Measurements from ENCODE around the gene OR6C65. TPM values are rescaled to one million over a fixed set of nuclear protein-coding genes. Genes with fewer than 3 reads are reported as not detected.

The OR6C65 gene
- not detected in 5 replicates for total RNA-seq (2022; extraction: Qiagen RNA extraction; ENCODE audit: low read depth)

DNA sequence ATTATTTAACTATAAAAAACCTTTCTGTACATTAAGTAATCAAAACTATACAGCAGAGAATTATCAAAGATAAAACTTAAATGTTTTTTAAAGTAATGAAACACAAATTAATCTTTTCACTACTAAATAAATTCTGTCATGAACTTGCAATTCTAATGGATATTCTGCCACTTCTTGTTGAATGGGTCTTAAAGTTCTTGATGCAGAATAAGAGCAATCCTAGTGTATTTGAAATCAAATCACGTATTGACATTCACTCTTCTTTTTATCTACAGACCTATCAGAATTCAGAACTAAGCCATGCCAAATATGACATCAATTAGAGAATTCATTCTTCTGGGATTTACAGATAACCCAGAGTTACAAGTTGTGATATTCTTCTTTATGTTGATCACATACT lies at the start of gene OR6C65:
OR6C65 (plus strand) TSS at position 301 of the 400 bp plus-strand sequence; CDS start at position 301, 0 bp downstream.

DNA sequence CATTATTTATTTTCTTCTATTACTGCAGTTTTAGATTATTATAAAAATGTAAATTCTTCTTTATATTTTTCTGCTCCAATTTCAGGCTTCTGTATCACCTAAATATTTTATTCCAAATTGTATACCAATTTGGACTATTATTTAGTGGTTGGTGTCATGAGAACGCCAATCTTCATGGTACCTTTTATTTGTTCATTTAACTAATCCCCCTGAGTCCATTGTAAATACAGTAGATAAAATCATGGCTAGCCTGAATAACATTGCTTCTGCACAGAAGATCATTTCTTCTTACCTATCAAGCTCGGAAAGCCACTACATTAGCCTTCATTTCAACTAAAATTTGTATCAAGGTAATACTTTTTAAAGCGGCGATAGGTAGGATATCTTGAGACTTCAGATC lies 37.7 kb upstream of the OR6C65 start, which contains the start of gene OR6C75:
OR6C75 (plus strand) TSS at position 301 of the 400 bp plus-strand sequence. CDS start 2,136 bp downstream, outside the sequence.

DNA sequence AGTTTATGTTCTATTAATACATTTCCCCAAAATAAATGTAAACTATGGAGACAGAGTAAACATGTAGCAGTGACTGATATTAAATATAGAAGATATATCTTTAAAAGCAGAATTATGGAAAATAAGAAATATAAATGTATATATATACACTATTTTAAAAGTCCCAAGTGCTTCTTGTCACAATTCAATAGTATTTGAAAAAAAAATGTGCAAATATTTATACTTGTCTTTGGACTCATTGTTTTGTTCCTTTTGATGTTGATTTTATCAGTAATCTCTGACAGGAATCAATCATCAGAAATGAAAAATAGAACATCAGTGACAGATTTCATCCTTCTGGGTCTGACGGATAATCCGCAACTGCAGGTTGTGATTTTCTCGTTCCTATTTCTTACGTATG lies 25.6 kb downstream of the OR6C65 start, which contains the start of gene OR6C76:
OR6C76 (plus strand) TSS at position 301 of the 400 bp plus-strand sequence; CDS start at position 301, 0 bp downstream.

DNA sequence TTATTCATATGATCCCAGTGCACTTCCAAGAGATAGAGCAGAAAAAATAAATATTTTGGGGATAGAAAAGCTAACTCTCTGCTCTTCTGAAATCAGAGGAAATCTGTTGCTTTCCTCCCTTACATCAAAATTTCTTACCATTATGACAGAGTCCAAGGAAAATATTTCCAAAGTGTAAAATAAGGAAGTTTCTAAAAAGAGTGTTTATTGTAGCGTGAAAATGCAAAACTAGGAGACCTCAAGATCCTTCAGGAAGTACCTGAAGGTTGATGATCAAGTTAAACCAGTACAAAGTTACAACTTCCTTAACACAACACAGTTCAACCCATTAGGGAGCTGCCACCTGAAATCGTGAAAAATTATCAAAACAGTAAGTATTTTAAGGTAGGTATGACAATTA lies 43.4 kb downstream of the OR6C65 start, which contains the start of gene OR6C2:
OR6C2 (plus strand) TSS at position 301 of the 400 bp plus-strand sequence. CDS start 8,138 bp downstream, outside the sequence.

Other genes starting within 250 kb of the OR6C65 start
- not detected in 5 replicates for gene OR10A7, start 179.5 kb upstream of the OR6C65 start, total RNA-seq (2022; extraction: Qiagen RNA extraction; ENCODE audit: low read depth)
- not detected in 5 replicates for gene OR6C74, start 155.9 kb upstream of the OR6C65 start, total RNA-seq (2022; extraction: Qiagen RNA extraction; ENCODE audit: low read depth)
- not detected in 5 replicates for gene OR6C6, start 104.0 kb upstream of the OR6C65 start, total RNA-seq (2022; extraction: Qiagen RNA extraction; ENCODE audit: low read depth)
- not detected in 5 replicates for gene OR6C1, start 86.2 kb upstream of the OR6C65 start, total RNA-seq (2022; extraction: Qiagen RNA extraction; ENCODE audit: low read depth)
- gene OR6C3, start 69.8 kb upstream of the OR6C65 start, total RNA-seq (2022; extraction: Qiagen RNA extraction; ENCODE audit: low read depth), result not detected in 5 replicates
- not detected in 5 replicates for gene OR6C75, start 37.6 kb upstream of the OR6C65 start, total RNA-seq (2022; extraction: Qiagen RNA extraction; ENCODE audit: low read depth)
- not detected in 5 replicates for gene OR6C76, start 25.7 kb downstream of the OR6C65 start, total RNA-seq (2022; extraction: Qiagen RNA extraction; ENCODE audit: low read depth)
- gene OR6C2, start 43.5 kb downstream of the OR6C65 start, total RNA-seq (2022; extraction: Qiagen RNA extraction; ENCODE audit: low read depth), result not detected in 5 replicates
- gene OR6C70, start 69.6 kb downstream of the OR6C65 start, total RNA-seq (2022; extraction: Qiagen RNA extraction; ENCODE audit: low read depth), result not detected in 5 replicates
- gene OR6C68, start 91.8 kb downstream of the OR6C65 start, total RNA-seq (2022; extraction: Qiagen RNA extraction; ENCODE audit: low read depth), result not detected in 5 replicates
- not detected in 5 replicates for gene OR6C4, start 149.1 kb downstream of the OR6C65 start, total RNA-seq (2022; extraction: Qiagen RNA extraction; ENCODE audit: low read depth)
- not detected in 5 replicates for gene OR2AP1, start 171.9 kb downstream of the OR6C65 start, total RNA-seq (2022; extraction: Qiagen RNA extraction; ENCODE audit: low read depth)
- not detected in 5 replicates for gene OR10P1, start 236.4 kb downstream of the OR6C65 start, total RNA-seq (2022; extraction: Qiagen RNA extraction; ENCODE audit: low read depth)

Data from A549 treated with GW870086 at 1 μM for 4 hours (cell line).